ENCODE data around the gene ARHGAP40.

The ARHGAP40 gene

DNA sequence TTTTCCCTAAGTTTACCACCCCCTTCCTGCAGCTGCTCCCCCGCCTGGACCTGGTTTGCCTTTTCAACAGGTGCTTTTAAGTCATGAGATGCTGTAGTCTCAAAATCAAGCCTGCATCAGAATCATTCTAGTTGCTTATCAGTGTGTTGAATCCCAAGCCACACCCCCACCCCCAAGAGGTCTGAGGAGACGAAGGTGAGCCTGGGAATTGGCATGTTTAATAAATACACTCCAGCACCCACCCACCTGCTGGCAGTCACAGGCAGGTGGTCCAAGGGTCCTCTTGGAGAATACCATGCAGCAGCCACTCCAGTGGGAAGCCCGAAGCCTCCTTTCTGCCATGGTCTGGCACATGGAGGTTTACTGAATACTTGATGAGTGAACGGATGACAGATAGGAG, 21.7 kb upstream of the ARHGAP40 start:
- H3K4me3 ChIP-seq (ENCODE audit: low read depth, low read length), result no peak overlapping the region
- TF ChIP-seq, protein P1, sequence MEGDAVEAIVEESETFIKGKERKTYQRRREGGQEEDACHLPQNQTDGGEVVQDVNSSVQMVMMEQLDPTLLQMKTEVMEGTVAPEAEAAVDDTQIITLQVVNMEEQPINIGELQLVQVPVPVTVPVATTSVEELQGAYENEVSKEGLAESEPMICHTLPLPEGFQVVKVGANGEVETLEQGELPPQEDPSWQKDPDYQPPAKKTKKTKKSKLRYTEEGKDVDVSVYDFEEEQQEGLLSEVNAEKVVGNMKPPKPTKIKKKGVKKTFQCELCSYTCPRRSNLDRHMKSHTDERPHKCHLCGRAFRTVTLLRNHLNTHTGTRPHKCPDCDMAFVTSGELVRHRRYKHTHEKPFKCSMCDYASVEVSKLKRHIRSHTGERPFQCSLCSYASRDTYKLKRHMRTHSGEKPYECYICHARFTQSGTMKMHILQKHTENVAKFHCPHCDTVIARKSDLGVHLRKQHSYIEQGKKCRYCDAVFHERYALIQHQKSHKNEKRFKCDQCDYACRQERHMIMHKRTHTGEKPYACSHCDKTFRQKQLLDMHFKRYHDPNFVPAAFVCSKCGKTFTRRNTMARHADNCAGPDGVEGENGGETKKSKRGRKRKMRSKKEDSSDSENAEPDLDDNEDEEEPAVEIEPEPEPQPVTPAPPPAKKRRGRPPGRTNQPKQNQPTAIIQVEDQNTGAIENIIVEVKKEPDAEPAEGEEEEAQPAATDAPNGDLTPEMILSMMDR (IDR thresholded peaks at IDR 0.05; ENCODE audit: low read depth, low read length), result no peak

DNA sequence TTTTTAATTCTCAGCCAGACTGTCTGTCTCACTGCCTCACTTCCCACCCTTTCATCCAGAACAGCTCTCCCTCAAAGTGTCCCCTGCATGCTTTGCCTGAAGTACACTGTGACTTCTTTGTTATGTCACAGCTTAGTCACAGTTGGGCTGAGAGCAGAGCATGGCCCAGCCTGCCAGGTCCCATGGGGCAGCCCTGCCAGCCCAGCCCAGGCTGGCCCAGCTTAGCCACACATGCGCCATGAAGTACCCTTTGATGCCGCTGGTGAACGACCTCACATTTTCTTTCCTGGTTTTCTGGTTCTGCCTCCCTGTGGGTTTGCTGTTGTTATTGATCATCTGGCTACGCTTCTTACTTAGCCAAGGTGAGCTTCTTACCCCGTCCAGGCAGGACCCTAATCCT, 20.6 kb upstream of the ARHGAP40 start, which contains the start of gene ADIG:
Gene ADIG (plus strand): TSS at position 185 of the 400 bp plus-strand sequence. CDS start 54 bp downstream, at position 239.
- no peak within 1 kb of the TSS for H3K4me3 ChIP-seq (ENCODE audit: low read depth, low read length)
- TF ChIP-seq, protein P1 (IDR thresholded peaks at IDR 0.05; ENCODE audit: low read depth, low read length), result no peak

DNA sequence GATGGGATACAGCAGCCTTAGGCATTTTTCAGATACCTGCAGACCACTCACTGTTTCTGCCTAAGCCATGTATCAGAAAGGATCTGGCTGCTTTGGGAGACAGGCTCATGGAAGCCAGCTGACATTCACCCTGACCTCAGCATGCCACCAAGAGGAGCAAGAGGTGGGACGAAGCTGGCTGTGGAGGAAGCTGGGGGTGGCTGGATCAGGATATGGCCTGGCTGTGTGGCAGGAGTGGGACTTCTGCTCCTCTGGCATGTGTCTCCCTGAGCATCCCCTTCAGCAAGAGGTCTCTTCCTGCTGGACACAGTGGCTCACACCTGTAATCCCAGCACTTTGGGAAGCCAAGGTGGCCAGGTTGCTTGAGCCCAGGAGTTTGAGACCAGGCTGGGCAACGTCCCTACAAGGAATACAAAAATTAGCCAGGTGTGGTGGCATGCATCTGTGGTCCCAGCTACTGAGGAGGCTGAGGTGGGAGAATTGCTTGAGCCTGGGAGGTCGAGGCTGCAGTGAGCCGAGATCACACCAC, 19.7 kb upstream of the ARHGAP40 start:
- TF ChIP-seq, protein P1 (IDR thresholded peaks at IDR 0.05; ENCODE audit: low read depth, low read length), result no peak
- H3K4me3 ChIP-seq (ENCODE audit: low read depth, low read length), result no peak overlapping the region

DNA sequence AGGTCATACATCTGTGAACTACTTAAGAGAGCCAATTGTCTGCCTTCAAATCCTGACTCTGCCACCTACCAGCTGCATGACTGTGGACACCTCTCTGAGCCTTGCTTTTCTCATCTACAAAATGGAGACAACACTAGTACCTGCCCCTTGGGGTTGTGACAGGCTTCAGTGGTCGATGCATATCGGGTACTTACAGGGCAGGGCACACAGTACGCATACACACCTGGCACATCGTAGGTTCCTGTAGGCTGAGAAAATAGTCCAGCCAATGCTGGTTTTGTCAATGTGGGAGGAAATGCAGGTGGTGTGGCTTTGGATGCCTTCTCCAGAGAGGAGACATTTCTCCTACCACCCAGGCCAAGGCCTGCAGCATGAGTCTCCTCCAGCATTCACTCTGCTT, 18.3 kb upstream of the ARHGAP40 start:
- TF ChIP-seq, protein P1 (IDR thresholded peaks at IDR 0.05; ENCODE audit: low read depth, low read length), result no peak
- H3K4me3 ChIP-seq (ENCODE audit: low read depth, low read length), result no peak overlapping the region

DNA sequence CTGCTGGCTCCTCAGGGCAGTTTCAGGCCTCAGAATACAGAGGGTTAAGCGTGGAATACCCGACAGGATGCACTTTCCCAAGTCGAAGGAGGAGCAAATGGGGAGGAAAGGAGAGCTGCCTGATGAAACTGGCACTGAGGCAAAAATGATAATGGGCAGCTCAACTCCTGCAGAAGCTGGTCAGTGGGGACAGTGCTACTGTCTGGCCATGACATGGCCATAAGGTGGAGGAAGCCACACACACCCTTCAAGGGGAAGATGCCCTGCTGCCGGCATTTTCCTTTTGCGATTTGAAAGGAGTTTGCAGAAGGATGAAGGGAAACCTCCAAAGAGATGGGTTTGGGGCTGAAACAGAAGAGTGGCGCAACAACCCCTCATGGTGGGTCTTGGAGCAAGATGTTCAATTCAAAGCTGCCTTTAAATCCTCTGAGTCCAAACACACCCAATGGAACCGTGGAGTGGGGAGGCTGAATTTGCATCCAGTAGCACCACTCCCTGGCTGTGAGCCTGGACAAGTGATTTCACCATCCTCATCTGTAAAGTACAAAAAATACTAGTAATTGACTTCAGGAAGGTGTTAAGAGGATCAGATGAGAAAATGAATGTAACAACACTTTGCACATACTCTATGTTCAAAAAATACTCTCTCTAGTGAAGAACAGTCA, 17.4 kb upstream of the ARHGAP40 start:
- no peak overlapping the region for H3K4me3 ChIP-seq (ENCODE audit: low read depth, low read length)
- TF ChIP-seq, protein P1 (IDR thresholded peaks at IDR 0.05; ENCODE audit: low read depth, low read length), result no peak

DNA sequence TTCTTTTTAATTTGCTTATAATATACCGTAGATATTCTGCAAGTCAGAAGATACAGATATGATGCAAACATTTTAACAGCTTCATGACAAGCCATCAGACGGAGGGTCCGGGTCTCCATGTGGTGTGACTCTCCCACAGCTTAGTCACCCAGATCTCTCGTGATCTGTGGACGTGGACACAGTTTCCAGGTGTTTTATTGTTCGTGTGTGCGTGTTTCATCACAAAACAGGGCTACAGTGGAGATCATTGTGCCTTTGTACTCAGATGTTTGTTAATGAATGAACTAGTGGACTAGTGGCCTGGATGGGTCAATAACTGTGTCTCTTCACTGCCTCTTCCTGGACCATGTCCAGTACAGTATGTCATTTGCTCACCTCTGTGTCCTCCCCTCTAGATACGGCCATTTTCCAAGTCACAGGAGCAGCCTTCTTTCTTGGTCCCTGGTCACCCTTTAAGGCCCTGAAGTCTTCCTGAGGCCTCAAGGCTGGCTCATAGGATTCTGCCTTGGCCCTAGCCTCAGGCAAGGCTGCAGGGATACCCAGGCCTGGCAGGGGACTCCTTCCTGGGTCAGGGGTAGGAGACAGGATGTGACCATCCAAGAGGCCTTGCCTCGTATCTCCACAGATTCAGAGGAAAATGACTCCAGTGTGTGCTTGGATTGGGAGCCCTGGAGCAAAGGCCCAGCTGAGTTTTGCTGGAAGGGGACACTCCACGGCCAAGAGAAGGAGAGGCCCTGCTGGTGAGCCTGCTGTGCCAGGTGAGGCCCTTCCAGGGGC, 16.0 kb upstream of the ARHGAP40 start:
- TF ChIP-seq, protein P1 (IDR thresholded peaks at IDR 0.05; ENCODE audit: low read depth, low read length), result no peak
- H3K4me3 ChIP-seq (ENCODE audit: low read depth, low read length), result no peak overlapping the region

DNA sequence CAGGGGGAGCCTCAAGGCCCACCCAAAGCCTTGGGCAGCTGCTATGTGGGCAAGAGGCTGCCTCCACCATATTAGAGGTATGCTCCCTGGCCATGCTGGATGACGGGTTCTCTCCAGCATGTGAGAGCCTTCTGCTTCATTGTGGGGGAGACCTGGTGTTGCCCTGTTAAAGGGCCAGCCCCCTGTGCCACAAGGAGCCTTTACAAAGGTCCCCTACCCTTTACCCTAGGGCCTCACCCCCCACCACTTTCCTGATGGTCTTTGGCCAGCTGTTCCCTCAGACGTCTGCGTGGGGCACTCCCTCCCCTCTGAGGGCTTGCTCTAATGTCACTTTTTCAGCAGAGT, 15.5 kb upstream of the ARHGAP40 start:
- H3K4me3 ChIP-seq (ENCODE audit: low read depth, low read length), result no peak overlapping the region
- TF ChIP-seq, protein P1 (IDR thresholded peaks at IDR 0.05; ENCODE audit: low read depth, low read length), result no peak

Data from WI38 (cell line).